ENCODE measurements around the gene SPINT1.

DNA sequence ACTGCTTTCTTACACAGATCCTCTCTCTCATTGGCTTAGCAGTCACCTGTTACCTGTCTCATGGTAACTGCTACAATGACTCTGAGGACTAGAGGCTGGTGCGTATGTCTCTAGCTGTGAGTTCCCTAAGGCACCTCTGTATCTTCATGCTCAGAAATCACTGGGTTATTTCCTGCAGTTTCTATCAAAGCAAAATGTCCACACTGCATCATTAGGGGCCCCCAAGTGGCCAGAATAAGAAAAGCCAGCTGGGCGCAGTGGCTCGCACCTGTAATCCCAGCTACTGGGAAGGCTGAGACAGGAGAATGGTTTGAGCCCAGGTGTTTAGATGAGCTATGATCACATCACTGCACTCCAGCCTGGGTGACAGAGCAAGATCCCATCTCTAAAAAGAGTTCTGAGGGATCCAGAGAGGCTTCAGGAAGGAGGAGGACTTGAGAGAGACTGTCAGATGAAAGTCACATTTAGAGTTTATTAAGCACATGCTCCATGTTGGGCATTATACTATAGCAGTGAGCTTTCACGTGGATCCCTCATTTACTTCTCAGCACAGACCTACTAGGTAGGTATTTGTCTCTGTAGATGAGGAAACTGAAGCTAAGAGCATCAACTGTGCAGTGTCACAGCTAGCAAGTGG lies 48.1 kb downstream of the SPINT1 start:
- TF ChIP-seq POLR2AphosphoS5 (IDR thresholded peaks at IDR 0.05) = no peak
- TF ChIP-seq, protein P1, sequence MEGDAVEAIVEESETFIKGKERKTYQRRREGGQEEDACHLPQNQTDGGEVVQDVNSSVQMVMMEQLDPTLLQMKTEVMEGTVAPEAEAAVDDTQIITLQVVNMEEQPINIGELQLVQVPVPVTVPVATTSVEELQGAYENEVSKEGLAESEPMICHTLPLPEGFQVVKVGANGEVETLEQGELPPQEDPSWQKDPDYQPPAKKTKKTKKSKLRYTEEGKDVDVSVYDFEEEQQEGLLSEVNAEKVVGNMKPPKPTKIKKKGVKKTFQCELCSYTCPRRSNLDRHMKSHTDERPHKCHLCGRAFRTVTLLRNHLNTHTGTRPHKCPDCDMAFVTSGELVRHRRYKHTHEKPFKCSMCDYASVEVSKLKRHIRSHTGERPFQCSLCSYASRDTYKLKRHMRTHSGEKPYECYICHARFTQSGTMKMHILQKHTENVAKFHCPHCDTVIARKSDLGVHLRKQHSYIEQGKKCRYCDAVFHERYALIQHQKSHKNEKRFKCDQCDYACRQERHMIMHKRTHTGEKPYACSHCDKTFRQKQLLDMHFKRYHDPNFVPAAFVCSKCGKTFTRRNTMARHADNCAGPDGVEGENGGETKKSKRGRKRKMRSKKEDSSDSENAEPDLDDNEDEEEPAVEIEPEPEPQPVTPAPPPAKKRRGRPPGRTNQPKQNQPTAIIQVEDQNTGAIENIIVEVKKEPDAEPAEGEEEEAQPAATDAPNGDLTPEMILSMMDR (IDR thresholded peaks at IDR 0.05) = peak; percentile 41 to 56
- no peak for TF ChIP-seq EP300 (IDR thresholded peaks at IDR 0.05)
